ENCODE results near the gene MGAT4D.
"Not testable (repeated sequence)": the region's sequence is repeated elsewhere in the genome, so short reads cannot be mapped to it uniquely, and the experiment has no call there.

MGAT4D gene

DNA sequence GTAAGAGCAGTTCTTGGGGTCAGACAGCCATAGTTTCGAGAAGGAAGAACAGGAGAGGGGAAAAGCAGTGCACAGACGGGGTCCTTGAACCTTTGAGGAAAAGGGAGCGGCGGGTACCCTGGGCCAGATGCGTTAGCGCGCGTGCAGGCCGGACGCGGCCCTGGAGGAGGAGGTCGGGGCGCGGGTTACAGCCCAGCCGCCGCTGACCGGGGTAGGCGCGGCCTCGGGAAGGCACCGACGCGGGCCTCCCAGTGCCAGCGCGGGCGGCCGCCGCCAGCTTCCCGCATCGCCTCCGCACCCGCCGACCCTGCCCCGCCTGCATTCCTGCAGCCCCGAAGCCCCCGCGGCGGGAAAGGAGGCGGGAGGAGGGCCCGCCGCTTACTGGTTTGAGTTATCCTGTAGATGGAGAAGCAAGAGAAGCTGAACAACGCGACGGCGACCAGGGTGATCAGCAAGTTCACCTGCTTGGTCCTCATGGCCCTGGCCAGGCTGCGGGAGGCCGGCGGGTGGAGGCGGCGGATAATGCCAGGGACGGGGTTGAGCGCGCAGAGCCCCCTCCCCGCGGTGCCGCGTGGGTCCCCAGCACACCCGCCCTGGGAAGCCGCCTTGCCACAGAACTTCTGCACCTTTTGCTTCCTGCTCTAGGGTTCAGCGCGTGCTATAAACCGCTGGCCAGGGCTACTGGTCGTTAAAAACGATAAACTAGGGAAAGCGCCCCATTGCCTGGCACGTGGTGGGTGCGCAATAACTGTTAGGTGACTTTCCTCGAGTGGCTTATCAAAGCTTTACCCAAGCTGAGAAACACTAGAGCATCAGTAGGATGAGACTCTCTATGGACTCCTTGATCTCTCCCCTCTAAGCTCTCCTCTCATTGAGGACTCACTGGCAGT is at the start of gene MGAT4D:
Gene MGAT4D (minus strand): TSS at position 547 of the 890 bp plus-strand sequence. CDS start 71 bp downstream, at position 476.
- DNase-seq: no peak

DNA sequence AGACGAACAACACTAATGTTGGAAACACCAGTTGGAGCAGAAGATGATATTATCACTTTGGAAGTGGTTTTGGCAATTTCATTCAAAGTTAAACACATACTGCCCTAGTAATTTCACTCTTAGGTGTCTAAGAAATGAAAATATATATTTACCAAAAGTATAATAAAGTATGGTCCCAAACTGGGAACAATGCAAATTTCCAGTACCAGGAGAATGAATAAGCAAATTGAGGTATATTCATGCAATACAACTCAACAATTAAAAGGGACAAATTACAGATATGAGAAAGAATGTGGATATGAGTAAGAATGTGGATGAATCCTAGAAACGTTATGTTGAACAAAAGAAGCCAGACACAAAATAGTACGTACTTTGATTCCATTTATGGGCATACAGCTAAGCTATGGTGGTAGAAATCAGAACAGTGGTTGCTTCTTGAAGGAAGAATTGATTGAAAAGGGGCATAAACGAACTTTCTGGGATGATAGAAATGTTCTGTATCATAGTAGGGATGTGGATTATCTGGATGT is 35.9 kb upstream of the MGAT4D start:
- DNase-seq: no peak

DNA sequence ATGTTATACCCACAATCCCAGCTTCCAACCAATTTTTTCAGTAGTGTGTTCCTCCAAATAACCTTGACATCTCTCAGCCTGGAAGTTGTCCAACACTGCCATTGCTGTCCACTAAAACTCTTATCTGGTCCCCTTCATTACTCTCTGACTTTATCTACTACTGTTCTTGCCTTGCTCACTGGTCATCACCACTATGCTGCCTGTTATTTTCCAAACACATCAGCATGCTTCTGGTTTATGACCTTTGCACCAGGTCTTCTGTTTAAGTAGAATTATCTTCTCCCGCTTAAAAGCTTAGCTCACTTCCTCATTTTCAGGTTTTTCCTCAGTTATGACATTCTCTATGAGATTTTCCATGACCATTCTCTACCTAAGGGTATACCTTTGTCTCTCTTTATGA is 31.3 kb upstream of the MGAT4D start:
- no peak for DNase-seq

DNA sequence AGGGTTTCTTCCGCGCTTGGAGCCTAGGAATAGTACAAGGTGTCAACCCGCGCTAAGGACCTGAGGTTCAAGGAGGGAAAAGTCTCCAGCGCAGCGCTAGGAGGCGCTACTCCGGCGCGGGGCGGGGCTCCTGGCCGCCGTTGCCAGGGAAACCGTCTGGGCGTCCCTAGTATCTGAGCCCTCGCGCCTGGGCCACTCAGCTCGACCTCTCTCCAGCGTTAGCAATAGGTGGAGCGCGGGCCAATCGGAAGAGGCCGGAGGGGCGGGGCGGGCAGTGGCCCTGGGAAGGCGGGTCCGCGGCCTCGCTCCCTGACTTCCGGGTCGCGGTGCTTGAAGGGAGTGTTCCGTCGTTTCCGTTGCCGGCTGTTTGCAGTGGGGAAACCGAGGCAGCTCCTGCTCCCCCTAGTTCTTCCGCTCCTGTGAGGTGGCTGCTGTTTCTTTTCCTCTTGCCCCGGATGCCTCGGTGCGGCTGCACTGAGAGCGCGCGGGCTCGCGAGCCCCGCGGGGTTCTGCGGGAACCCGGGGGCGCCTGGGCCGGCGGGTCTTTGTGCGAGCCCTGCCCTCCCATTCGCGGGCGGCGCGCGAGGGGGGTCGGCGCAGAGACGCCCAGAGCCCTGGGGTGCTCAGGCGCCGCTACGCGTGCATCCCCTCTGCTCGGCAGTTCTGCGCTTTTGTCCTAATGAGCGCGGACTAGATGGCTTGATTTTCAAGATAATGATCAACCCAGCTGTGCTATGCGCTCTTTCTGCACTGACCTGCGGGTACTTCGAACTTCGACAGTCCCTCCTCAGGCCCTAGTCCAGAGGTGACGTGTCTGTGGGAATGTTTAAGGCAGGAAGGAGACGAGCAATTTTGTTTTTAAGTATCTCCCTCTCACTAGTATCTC is 26.0 kb upstream of the MGAT4D start, which contains the start of gene ELMOD2:
Gene ELMOD2 (plus strand): TSS at position 312 of the 886 bp plus-strand sequence. CDS start 1,261 bp downstream, outside the sequence.
- DNase-seq: peak; percentile 94

DNA sequence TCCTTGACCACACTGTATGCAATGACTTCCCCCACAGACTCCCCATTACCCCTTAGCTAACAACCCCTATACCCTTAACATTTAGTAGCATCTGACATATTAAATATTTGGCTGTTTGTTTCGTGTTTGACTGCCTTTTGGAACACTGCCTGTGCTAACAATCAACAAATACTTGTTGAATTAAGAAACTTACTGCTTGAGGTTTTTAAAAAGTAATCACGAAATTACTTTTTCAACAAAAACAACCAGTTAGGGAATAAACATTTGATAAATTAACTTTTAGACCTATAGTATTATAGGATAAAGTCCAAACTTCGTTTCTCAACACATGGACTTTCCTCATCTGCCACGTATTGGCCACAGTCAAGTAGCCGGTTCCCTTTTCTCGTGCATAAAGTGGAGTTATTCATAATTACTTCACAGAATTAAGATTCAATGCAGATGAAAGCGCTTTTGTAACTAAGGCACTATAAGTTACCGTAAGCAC is 25.3 kb upstream of the MGAT4D start:
- DNase-seq: no peak

DNA sequence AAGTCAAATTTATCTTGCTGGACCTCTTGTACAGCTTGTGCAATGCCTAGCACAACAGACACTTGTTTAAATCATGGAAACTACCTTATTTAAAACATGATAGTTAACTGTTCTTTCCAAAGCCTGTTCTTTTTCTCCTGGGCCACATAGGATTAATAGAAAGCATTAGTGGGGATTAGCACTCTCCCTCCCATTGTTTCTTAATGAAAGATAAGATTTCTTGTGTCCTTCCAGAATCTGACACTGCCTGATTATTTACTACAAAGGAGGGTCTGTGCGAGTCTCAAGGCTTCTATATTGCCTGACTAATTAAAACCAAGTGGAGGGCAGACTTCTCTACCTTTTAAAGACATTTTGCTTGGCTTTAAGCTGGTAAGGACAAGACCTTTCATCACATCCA is 17.3 kb upstream of the MGAT4D start:
- DNase-seq: no peak

DNA sequence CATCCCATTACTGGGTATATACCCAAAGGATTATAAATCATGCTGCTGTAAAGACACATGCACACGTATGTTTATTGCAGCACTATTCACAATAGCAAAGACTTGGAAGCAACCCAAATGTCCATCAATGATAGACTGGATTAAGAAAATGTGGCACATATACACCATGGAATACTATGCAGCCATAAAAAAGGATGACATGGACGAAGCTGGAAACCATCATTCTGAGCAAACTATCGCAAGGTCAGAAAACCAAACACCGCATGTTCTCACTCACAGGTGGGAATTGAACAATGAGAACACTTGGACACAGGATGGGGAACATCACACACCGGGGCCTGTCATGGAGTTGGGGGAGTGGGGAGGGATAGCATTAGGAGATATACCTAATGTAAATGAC is 15.7 kb upstream of the MGAT4D start:
- not testable (repeated sequence) for DNase-seq

DNA sequence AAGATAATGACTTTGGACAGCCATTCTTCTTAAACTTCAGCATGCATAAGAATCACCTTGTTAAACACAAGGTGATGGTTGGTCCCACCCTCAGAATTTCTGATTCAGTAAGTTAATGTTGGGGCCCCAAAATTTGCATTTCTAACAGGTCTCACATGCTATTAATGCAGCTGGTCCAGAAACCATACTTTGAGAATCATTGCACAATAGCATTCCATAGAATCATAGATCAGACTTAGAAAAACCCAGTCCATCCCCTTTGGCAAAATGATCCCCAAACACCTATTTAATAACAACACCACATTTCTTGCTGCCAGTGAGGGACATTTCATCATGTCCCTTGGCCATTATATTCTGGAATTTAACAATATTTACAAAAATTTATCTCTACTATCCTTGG is 6.2 kb upstream of the MGAT4D start:
- no peak for DNase-seq

DNA sequence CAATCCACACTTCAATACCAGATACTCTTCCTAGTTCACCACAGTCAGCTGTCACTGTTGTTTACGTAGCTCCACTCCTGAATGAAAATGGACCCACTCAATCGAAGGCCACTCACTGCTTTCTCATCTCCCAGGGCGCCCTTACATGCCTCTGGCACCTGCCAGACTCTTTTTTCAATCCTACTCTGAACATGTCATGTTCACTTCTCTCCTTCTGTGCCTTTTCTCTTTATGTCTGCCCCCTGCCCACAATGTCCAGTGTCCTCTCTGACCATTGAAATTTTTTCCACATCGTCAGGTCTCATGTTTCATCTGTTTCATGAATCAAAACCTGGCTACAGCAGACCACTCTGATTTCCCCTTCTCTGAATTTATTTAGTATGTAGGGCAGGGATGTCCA is 1.3 kb upstream of the MGAT4D start:
- DNase-seq: no peak

DNA sequence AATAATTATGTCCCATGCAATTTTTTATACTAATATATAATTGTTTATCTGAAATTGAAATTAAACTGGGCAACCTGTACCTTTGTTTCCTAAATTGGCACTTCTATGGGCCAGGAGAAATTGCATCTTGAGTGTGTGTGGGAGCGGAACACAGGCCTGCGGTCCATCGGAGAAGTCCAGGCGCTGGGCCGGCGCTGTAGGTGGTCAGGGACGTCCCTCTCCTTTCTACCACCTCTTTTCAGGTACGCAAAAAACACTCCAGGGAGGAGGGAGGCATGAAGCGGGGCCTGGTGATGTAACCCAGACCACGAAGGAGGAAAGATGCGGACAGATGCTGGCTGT is 717 bp downstream of the MGAT4D start:
- no peak for DNase-seq

DNA sequence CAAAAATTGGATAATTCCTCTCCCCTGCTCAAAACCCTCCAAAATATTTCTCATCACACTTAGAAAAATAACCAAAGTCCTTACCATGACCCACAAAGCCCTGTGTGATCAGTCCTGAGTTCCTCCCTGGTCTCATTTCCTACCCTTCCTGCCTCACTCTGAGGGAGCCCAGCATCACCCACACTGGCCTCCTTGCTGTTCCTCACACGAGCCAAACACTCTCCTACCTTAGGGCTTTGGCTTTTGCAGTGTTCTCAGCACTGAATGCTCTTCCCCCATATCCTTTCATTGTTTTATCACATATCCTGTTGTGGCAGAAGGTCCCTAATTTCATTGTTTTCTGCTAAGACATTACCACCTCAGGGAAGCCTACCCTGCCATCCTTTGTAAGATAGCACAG is 12.2 kb downstream of the MGAT4D start:
- no peak for DNase-seq

DNA sequence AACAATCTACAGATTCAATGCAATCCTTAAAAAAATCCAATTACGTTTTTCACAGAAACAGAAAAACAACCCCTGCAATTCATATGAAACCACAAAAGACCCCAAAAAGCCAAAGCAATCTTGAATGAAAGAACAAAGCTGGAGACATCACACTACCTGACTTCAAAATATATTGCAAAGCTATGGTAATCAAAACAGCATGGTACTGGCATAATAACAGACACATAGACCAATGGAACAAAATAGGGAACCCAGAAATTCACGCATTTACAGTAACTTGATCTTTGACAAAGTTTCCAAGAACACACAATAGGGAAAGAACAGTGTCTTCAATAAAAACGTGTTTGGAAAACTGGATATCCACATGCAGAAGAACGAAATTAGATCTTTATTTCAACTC is 14.6 kb downstream of the MGAT4D start:
- no peak for DNase-seq

DNA sequence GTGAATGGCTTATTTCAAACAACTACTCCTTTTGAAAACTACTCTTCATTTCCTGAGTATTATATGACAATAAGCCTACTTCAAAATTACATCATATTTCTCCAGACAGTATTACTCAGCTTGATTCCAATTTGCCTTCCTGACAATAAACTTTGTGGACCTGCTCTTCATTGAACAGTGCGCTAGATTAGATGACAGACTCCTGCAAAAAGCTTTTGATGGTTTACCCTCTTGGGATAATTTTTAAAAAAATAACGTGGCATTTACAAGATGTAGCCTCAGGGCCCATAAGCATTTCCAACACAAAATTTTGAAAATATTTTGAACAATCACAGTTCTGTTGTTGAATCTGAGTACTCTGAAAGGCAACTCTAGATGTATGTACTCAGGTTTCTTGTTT is 25.9 kb downstream of the MGAT4D start:
- no peak for DNase-seq

DNA sequence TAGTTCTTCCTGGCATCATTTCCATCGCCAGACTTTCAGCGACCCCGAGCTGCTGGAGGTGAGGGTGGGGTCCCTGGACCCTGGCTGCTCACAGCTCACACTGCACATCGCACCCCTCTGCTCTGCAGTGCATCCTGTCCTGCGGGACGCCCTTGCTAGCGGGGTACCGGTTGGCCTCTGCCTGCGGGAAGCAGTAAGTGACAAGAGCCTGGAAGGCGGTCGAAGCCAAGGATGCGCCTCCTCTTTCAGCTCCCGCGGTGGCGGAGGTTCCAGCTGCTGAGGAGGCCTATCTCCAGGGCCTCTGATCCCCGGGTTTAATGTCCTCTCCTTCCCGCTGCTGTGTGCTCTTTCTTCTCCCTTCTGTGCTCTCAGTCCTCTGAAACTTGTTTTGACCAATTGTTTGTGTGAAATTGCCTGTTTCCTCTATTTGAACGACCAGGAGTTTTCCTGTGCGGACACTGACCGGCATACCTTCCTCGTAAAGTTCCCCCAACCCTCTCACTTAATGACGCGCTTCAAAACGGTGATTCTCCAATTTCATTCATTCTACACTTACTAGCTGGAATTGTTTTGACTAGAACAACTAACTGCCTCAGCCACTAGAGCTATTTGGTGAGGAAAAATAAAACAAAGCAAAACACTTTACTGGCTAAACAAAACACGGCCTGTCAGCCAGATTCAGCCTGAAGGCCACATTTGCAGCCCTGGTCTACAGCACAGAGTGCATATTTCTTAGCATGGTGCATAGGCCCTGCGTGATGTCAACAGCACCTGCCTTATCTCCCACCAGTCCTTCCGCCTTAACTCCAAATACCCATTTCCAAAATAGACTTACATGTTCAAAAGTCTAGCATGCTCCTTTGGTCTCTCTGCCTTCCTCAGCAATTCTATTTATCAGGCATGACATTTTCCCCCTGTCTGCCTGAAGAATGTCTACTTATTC is 28.0 kb downstream of the MGAT4D start:
- DNase-seq: no peak

DNA sequence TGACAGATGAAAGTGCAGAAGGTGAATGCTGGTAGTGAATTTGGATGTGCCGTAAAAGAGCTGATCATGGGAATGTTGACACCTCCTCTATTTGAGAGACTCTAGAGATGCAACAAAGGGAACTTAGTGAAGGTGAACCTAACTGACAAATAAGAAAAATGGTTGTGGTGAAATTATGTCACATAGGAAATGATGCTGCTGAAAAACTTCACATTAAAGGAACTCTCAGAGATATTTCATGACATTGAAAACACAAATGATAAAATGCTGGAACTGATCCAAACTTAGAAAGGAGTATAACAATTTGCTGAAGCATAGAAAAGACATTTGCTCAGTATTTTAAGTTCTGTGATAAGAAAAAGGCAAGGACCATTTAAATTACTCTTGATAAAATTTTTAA is 31.9 kb downstream of the MGAT4D start:
- no peak for DNase-seq

DNA sequence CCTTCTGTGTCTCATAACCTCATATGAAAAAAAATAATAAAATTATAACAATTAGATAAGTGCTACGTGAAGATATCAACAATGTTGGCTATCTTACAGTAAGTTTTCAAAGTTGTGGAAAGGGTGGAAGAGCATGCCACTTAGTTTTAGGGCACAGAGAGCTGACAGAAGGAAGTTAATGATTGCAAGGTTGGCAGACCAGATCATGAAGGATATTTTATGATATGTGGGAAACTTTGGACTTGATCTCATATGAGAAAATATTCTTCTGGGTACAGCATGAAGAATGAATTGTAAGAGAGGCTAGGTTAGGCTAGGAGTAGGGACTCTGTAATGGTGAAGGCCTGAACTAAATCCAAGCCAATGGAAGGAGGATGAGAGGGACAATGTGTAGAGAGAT is 34.5 kb downstream of the MGAT4D start:
- DNase-seq: no peak

DNA sequence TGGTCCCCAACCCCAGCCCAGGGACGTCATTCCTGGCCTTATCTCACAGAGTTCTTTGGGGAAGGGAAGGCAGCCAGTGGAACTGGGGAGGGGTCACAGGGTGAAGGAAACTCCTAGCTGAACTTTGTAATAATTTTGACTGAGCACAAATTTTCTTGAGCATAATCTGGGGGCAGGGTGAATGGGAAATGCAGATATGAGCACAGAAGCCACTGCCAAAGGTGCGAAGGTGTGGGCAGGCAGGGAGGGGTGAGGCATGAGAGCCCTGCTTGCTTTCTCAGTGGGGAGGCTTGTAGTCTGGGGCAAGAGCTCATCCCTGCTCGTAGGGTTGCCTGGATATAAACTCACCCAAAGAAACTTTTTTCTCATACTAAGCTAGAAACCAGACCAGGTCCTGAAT is 34.9 kb downstream of the MGAT4D start:
- no peak for DNase-seq

DNA sequence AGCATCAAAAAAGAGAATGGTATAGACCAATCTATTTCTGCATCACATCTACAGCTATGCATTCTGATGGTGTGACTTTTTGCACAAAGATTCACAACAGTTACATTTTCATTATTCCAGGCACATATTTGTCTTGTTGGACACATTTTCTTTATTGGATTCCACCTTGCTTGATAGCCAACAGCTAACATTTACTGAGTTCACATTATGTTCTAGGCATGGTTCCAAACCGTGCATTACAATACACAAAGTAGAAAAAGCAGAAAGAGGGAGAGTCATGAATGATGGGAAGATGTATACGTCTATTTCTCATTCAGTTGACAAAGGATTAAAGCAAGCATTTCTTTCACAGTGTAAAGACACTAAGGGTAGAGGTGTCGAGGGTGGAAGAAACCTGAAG is 47.7 kb downstream of the MGAT4D start:
- no peak for DNase-seq

DNA sequence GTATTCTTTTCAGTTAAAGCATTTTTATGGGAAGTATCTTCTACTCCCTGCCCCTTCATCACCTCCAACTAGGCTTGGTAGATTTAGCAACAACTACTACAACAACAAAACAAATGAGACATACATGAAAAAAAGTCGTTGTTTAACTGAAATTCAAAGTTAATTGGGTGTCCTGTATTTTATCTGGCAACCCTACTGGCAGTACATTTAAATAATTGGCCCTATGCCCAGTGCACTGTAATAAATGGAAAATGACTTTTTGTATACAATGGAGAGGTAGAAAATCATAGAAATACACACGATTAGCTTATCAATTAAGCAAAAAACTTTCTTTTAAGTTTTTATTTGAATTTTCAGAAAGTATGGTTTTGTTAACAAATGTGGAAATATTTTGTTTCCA is 49.3 kb downstream of the MGAT4D start:
- peak; percentile 16 for DNase-seq

DNA sequence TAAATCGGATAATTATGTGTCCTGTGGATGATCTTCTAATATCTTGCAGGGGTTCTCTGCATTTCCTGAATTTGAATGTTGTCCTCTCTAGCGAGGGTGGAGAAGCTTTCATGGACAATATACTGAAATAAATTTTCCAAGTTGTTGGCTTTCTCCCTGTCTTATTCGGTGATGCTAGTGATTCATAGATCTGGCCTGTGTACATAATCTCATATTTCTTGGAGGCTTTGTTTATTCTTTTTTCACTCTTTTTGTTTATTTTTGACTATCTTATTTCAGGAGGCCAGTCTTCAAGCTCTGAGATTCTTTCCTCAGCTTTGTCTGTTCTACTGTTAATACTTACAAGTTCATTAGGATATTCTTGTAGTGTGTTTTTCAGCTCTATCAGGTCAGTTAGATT is 49.9 kb downstream of the MGAT4D start:
- no peak for DNase-seq

DNA sequence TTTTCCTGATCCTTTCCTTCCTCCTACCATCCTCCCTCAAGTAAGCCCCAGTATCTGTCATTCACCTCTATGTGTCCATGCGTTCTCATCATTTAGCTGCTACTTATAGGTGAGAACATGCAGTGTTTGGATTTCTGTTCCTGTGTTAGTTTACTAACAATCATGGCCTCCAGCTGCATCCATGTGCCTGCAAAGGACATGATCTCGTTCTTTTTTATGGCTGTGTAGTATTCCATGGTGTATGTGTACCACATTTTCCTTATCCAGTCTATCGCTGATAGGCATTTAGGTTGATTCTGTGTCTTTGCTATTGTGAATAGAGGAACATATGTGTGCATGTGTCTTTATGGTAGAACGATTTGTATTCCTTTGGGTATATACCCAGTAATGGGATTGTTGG is 53.7 kb downstream of the MGAT4D start:
- not testable (repeated sequence) for DNase-seq

DNA sequence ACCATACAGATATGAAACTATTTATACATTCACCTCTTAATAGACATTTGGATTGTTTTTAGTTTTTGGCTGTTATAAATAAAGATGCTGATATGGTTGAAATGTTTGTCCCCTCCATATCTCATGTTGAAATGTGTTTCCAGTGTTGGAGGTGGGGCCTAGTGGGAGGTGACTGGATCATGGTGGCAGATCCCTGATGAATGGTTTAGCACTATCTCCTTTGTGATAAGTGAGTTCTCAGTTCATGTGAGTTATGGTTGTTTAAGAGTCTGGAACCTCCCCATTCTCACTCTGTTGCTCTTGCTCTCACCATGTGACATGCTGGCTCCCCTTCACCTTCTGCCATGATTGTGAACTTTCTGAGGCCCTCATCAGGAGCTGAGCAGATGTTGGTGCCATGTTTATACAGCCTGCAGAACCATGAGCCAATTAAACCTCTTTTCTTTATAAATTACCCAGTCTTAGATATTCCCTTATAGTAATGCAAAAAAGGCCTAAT is 58.4 kb downstream of the MGAT4D start:
- no peak for DNase-seq
